K562 (cell line): ENCODE results near the gene MED16. TPM values are rescaled to one million over a fixed set of nuclear protein-coding genes. Genes with fewer than 3 reads are reported as not detected.

Experiments used
- ATF7 ChIP-seq: fragments of 450-650 bp; IDR thresholded peaks from 2 replicates; pipeline ENCODE4 v1.7.1; 2014; ENCODE audit warnings: mild to moderate bottlenecking, moderate library complexity
- COPS2 ChIP-seq: fragments of 450-650 bp; conservative IDR thresholded peaks from 2 replicates; pipeline ENCODE4 v1.6.1; 2016; ENCODE audit warnings: mild to moderate bottlenecking, moderate library complexity
- EP400 ChIP-seq: fragments of 450-650 bp; IDR thresholded peaks from 2 replicates; pipeline ENCODE4 v1.6.1; 2017; ENCODE audit warnings: antibody characterized with exemption, mild to moderate bottlenecking, moderate library complexity
- ETV1 ChIP-seq: fragments of 450-650 bp; conservative IDR thresholded peaks from 2 replicates; pipeline ENCODE4 v1.6.1; 2016; ENCODE audit warnings: missing genetic modification characterization, control low read depth, low read depth, missing compliant biosample characterization
- FOS ChIP-seq: IDR thresholded peaks from 3 replicates; pipeline ENCODE4 v1.6.1; 2011; ENCODE audit not compliant: insufficient read length; ENCODE audit errors: extremely low read depth
- FOXA1 ChIP-seq: fragments of 450-650 bp; IDR thresholded peaks from 2 replicates; pipeline ENCODE4 v1.6.1; 2016; ENCODE audit warnings: mild to moderate bottlenecking, borderline replicate concordance
- FUS ChIP-seq: fragments of 200-400 bp; formaldehyde crosslinking; optimal IDR thresholded peaks from 2 replicates; pipeline ENCODE3; 2017; ENCODE audit warnings: low read depth, low read length
- KAT2B ChIP-seq: IDR thresholded peaks from one replicate; pipeline ENCODE4 v1.6.1; 2012; ENCODE audit warnings: low read depth, mild to moderate bottlenecking, control low read depth, inconsistent platforms, low read length, moderate library complexity
- MAZ ChIP-seq, 2 experiments: fragments of 450-650 bp in 1 of 2; sonication (generic) in 1 of 2; formaldehyde crosslinking; IDR thresholded peaks in 1 of 2; conservative IDR thresholded peaks in 1 of 2; 2 replicates each; pipeline versions ENCODE4 v1.4.0 to v1.5.0; 2020; ENCODE audit warnings: mild to moderate bottlenecking in 1 of 2, missing genetic modification reagents in 1 of 2
- NEUROD1 ChIP-seq: fragments of 150-350 bp; IDR thresholded peaks from 2 replicates; pipeline ENCODE4 v1.6.1; 2014; ENCODE audit warnings: borderline replicate concordance, low read length, low read depth; ENCODE audit not compliant: partially characterized antibody
- PRPF4 ChIP-seq: fragments of 200-400 bp; formaldehyde crosslinking; IDR thresholded peaks from one replicate; pipeline ENCODE4 v1.6.1; 2017; ENCODE audit warnings: low read length, low read depth, mild to moderate bottlenecking; ENCODE audit not compliant: insufficient read depth, poor library complexity, severe bottlenecking
- RB1 ChIP-seq: fragments of 450-650 bp; IDR thresholded peaks from 2 replicates; pipeline ENCODE4 v1.6.1; 2017; ENCODE audit warnings: low read depth, mild to moderate bottlenecking
- RBFOX2 ChIP-seq: fragments of 200-400 bp; formaldehyde crosslinking; IDR thresholded peaks from 2 replicates; pipeline ENCODE4 v1.6.1; 2017; ENCODE audit warnings: low read depth, mild to moderate bottlenecking, low read length, moderate library complexity
- SMAD3 ChIP-seq: fragments of 450-650 bp; formaldehyde crosslinking; conservative IDR thresholded peaks from 2 replicates; pipeline ENCODE4 v1.4.0; 2020; ENCODE audit warnings: mild to moderate bottlenecking
- SNIP1 ChIP-seq: fragments of 450-650 bp; IDR thresholded peaks from 2 replicates; pipeline ENCODE4 v1.7.1; 2017; ENCODE audit warnings: low read depth, mild to moderate bottlenecking
- ZNF584 ChIP-seq: fragments of 200-800 bp; sonication (Bioruptor generic); IDR thresholded peaks from 2 replicates; pipeline ENCODE4 v1.6.1; 2016; ENCODE audit warnings: low read depth, mild to moderate bottlenecking, missing genetic modification characterization, missing compliant biosample characterization
- ZNF668 ChIP-seq: fragments of 250-450 bp; sonication (Bioruptor Pico); IDR thresholded peaks from 2 replicates; pipeline ENCODE4 v1.8.0; 2022; ENCODE audit warnings: mild to moderate bottlenecking, inconsistent platforms
- ZNF696 ChIP-seq: fragments of 250-450 bp; sonication (Bioruptor Pico); conservative IDR thresholded peaks from 2 replicates; pipeline ENCODE4 v1.4.0; 2020; ENCODE audit warnings: mild to moderate bottlenecking, moderate library complexity
- polyA plus RNA-seq, 8 experiments: library from polyadenylated mRNA; depleted of rRNA in 4 of 8; stranded (reverse) in 5 of 8; unstranded in 3 of 8; fragments of >200 nt; fragmentation: Nextera tagmentation in 2 of 8; fragmentation: Illumina TruSeq in 1 of 8; extraction: Ambion mirVana in 2 of 8; extraction: Trizol in 1 of 8; gene quantifications; 2 replicates each; pipeline versions ENCODE4 v1.2.1 to v1.2.3, GENCODE V29; 2011 to 2014; ENCODE audit warnings: inconsistent platforms in 1 of 8, missing spikeins in 1 of 8
- total RNA-seq, 7 experiments: library from RNA; depleted of rRNA in 6 of 7; stranded (reverse); fragments of >200 nt in 6 of 7; fragmentation: Illumina TruSeq in 2 of 7; extraction: Trizol in 2 of 7; gene quantifications; 2 replicates each; pipeline versions ENCODE4 v1.2.1 to v1.2.3, GENCODE V29; 2011 to 2021; ENCODE audit warnings: low replicate concordance in 1 of 7
- TF ChIP-seq, protein P1 (sequence below): sonication (generic); formaldehyde crosslinking; IDR thresholded peaks from 2 replicates; pipeline ENCODE4 v1.8.0; 2022; ENCODE audit warnings: mild to moderate bottlenecking, missing genetic modification reagents
- TF ChIP-seq, protein P2 (sequence below), 2 experiments: fragments of 200-800 bp in 1 of 2; sonication (Bioruptor generic) in 1 of 2; sonication (generic) in 1 of 2; formaldehyde crosslinking in 1 of 2; IDR thresholded peaks in 1 of 2; conservative IDR thresholded peaks in 1 of 2; 2 replicates each; pipeline versions ENCODE4 v1.5.0 to v1.6.1; 2016 to 2020; ENCODE audit warnings: missing compliant biosample characterization in 1 of 2, missing genetic modification characterization in 1 of 2, missing genetic modification reagents in 1 of 2
- TF ChIP-seq, protein P3 (sequence below): sonication (generic); formaldehyde crosslinking; IDR thresholded peaks from 2 replicates; pipeline ENCODE4 v1.9.0; 2022; ENCODE audit warnings: mild to moderate bottlenecking, missing genetic modification reagents
- TF ChIP-seq, protein P4 (sequence below): fragments of 450-650 bp; IDR thresholded peaks from 2 replicates; pipeline ENCODE4 v1.7.0; 2016; ENCODE audit warnings: borderline replicate concordance

The MED16 gene
- total and polyA plus RNA-seq, 9 of the 15 experiments (the other 6 are each of a cell fraction or from before 2014, with no cell fraction given) = 0.89 to 59.9 (median 8.6) TPM

DNA sequence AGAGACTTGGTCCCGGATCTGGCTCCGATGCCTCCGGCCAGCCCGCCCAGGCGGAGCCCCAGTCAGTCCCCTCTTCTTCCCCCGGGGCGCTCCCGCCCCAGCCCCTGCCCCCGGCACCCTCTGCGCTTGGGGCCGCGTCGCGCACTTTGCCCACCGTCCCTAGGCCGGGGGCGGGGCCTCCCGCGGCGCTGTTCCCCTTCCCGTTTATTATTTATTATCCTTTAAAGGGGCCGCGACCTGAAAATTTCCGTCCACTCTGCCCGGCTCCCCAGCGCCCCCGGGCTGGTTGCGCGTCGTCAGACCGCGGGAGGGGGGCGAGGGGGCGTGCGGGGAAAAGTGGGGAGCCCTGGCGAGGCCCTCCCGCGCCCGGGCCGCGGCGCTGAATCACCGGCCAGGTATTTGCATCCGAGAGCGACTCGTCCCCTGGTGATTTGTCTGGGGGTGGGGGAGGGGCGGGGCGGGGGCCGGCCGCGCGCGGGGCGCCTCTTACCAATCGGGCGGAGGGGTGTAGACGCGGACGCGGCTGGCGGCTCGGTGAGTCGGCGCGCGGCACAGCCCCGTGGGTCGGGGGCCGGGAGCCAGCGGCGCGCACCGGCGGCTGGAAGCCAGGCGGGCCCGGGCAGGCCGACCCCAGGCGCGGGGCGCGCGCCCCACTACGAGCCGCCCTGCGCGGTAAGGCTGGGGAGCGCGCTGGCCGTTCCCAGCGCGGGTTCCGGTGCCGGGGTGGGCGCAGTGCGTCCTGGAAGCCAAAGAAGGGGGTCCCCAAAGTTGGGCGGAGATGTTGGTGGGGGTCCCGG, 32.7 kb upstream of the MED16 start, which contains the start of gene ARID3A (continued):
- TF ChIP-seq ATF7 (peak; percentile 75; the same call in 1 of the 2 replicates), FOS (no peak), FUS (no peak), SNIP1 (no peak), ETV1 (tag) (peak; percentile 42; the same call in 1 of the 2 replicates), FOXA1 (no peak), SMAD3 (no peak), PRPF4 (peak; percentile 52), COPS2 (no peak), EP400 (peak; percentile 55; the same call in 1 of the 2 replicates), RB1 (peak; percentile 23; the same call in 1 of the 2 replicates), ZNF584 (no peak), ZNF668 (CRISPR knock-in tag) (no peak), MAZ (CRISPR knock-in tag; conservative IDR thresholded peaks at IDR 0.05 in 1 of 2, IDR thresholded peaks at IDR 0.05 in 1 of 2) (peak in 1 of 2 experiments; percentile 95; a peak in 3 of 4 replicates), ZNF696 (CRISPR knock-in tag) (no peak), NEUROD1 (peak; percentile 85), KAT2B (no peak), RBFOX2 (no peak; the same call in 1 of the 2 replicates)
- TF ChIP-seq, protein P1, sequence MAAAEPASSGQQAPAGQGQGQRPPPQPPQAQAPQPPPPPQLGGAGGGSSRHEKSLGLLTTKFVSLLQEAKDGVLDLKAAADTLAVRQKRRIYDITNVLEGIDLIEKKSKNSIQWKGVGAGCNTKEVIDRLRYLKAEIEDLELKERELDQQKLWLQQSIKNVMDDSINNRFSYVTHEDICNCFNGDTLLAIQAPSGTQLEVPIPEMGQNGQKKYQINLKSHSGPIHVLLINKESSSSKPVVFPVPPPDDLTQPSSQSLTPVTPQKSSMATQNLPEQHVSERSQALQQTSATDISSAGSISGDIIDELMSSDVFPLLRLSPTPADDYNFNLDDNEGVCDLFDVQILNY (CRISPR knock-in tag) = no peak
- TF ChIP-seq, protein P2, sequence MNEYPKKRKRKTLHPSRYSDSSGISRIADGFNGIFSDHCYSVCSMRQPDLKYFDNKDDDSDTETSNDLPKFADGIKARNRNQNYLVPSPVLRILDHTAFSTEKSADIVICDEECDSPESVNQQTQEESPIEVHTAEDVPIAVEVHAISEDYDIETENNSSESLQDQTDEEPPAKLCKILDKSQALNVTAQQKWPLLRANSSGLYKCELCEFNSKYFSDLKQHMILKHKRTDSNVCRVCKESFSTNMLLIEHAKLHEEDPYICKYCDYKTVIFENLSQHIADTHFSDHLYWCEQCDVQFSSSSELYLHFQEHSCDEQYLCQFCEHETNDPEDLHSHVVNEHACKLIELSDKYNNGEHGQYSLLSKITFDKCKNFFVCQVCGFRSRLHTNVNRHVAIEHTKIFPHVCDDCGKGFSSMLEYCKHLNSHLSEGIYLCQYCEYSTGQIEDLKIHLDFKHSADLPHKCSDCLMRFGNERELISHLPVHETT (CRISPR knock-in tag; conservative IDR thresholded peaks at IDR 0.05 in 1 of 2, IDR thresholded peaks at IDR 0.05 in 1 of 2) = peak in 1 of 2 experiments; percentile 67; a peak in 1 of 4 replicates
- TF ChIP-seq, protein P3, sequence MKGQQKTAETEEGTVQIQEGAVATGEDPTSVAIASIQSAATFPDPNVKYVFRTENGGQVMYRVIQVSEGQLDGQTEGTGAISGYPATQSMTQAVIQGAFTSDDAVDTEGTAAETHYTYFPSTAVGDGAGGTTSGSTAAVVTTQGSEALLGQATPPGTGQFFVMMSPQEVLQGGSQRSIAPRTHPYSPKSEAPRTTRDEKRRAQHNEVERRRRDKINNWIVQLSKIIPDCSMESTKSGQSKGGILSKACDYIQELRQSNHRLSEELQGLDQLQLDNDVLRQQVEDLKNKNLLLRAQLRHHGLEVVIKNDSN (CRISPR knock-in tag) = no peak
- TF ChIP-seq, protein P4, sequence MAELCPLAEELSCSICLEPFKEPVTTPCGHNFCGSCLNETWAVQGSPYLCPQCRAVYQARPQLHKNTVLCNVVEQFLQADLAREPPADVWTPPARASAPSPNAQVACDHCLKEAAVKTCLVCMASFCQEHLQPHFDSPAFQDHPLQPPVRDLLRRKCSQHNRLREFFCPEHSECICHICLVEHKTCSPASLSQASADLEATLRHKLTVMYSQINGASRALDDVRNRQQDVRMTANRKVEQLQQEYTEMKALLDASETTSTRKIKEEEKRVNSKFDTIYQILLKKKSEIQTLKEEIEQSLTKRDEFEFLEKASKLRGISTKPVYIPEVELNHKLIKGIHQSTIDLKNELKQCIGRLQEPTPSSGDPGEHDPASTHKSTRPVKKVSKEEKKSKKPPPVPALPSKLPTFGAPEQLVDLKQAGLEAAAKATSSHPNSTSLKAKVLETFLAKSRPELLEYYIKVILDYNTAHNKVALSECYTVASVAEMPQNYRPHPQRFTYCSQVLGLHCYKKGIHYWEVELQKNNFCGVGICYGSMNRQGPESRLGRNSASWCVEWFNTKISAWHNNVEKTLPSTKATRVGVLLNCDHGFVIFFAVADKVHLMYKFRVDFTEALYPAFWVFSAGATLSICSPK = no peak
